NCI-H748 treated with DMSO at 0.1 percent for 48 hours (cell line): ENCODE results near the gene SCGB1C1.

Experiments used
- DNase-seq: peaks from one replicate; lab custom pipeline; 2025; lab: John Stamatoyannopoulos, UW

Gene SCGB1C1

DNA sequence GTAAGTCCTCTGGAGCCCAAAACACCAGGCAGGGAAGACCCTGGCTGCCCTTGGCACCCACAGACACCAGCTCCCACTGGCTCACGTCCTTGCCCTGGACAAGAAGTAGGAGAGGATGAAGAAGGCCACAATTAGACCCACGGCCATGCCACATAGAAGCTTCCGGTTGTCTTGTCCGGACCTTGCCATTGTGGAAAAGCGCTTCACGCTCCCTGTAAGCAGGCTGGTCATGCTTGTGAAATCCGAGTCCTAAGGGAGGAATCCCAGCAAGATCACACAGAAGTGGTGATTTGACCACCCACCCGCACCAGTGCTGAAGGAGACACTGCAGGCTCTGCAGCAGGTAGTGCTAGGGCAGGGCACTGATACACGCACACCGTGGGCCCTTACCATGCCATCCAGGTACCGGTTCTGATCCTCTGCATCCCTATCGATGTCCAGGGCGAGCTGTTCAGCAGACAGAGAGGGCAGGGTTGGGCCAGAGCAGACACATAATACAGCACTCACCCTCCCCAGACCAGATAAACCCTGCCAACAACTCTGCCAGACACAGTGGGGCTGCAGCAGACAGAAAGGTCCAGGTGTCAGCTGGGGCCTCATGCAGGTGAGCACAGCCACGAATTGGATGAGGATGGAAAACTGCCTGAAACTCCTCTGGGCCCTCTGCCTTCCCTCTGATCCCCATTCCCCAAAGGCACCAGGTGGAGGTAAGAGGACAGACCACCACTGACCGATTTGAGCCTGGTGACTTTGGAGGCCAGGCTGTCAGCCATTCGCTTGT is 12.5 kb downstream of the SCGB1C1 start:
- no peak for DNase-seq

DNA sequence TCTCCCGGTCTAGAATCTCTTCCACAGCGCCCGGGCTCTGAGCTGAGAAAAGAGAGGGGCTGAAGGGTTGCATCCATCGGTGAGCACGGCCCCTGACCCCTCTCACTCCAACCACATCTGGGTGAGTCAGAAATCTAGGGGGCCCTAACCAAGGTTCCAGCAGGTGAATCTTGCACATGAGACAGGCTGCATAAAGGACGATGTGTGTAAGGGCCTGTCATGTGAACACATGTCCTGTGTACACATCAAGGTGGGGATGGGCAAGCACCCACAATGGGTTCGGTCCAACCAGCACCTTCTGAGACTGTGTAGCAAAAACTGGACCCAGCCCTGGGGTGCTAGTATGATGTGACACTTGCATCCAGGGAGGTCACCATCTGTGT is 13.1 kb downstream of the SCGB1C1 start:
- DNase-seq = no peak

DNA sequence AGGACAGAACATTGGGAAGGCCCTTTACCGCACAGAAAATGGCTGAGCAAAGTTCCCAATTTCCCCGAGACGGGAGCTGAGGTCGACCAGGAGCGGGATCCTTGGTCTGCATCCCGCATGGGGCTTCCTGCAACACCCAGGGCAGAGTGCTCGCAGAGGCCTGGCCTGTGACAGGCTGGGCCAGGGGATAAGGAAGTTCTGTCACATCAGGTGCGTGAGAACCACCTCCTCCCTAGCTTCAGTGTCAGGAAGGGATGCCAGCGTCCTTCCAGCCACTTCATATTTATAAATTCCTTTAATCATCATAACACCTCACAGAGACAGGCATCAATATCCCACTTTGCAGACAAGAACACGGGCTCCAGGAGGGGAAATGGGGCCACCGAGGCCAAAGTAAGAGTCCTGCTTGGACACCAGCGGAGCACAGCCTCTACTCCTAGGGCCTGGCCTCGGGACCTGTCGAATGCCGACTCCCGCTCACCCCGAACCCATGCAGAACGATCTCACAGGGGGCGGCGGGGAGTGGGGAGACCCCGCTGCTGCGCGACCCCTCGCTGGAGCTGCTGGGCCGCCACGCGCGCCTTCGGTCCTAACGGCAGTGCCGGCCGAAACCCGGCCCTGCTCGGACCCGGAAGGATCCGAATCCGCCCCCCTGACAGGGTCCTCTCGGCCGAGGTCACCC is 13.8 kb downstream of the SCGB1C1 start:
- DNase-seq = no peak

GRCh38 chr11:207208-207862 is 14.5 kb downstream of the SCGB1C1 start, which contains the start of the genes BET1L and RIC8A:
Gene BET1L (minus strand): TSS chr11:207399. CDS start chr11:207321, 78 bp downstream.
Gene RIC8A (plus strand): TSS chr11:207708. CDS start chr11:208855, 1,147 bp downstream.
- peak; percentile 94 for DNase-seq

DNA sequence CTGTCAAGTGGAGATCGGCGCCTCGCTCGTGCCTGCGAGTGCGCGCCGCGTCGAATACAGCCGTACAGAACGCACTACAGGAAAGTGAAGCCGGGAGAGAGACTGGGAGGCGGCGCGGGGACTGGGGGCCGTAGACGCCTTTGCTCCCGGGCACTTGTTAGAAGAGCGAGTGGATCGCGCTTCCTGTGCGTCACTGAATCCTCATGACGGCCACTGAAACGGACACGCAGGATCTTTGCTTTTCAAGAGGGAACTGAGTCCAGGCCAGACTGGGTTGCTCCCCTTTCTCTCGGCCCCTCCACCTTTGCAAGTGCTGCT is 14.9 kb downstream of the SCGB1C1 start:
- no peak for DNase-seq

DNA sequence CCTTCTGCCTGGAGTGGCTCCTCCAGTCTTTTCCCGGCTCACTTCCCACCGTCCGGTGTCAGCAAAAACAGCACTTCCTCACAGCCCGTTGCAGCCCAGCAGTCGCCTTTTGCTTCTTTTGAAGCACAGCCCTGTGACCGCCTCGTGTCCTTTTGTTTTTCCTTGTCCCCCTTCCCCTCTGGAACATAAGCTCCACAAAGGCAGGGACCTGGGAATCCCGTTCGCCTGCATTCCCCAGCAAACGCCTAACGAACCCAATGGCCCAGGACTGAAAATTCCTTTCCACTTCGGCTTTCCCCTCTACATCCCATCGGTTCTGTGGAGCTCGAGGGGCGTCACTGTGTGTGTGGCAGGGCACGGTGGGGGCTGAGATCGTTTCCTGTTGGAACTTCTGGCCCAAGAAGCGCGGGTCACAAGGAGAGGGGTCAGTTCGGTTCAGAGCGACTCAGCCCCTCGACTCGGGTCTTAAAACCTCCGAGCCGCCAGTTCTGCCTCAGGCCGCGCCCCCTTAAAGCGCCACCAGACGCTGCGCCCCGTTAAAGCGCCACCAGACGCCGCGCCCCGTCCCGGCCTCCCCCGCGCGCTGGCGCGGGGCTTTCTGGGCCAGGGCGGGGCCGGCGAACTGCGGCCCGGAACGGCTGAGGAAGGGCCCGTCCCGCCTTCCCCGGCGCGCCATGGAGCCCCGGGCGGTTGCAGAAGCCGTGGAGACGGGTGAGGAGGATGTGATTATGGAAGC is 15.5 kb downstream of the SCGB1C1 start:
- DNase-seq = peak; percentile 31

DNA sequence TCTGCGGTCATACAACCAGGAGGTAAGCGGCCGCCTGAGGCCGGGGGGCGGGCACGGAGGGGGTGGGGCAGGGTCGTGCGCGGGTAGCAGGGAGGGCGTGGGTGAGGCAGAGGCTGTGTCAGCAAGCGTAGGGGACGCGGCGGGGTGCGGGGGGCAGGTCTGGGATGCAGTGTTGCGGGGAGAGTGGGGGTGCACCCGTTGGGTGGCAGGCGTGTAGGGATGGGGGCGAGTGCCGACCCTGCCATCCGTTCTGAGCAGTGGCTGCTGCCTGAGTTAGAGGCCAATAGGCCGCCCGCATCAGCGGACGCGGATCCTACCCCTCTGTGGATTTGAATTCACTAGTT is 16.0 kb downstream of the SCGB1C1 start:
- no peak for DNase-seq

DNA sequence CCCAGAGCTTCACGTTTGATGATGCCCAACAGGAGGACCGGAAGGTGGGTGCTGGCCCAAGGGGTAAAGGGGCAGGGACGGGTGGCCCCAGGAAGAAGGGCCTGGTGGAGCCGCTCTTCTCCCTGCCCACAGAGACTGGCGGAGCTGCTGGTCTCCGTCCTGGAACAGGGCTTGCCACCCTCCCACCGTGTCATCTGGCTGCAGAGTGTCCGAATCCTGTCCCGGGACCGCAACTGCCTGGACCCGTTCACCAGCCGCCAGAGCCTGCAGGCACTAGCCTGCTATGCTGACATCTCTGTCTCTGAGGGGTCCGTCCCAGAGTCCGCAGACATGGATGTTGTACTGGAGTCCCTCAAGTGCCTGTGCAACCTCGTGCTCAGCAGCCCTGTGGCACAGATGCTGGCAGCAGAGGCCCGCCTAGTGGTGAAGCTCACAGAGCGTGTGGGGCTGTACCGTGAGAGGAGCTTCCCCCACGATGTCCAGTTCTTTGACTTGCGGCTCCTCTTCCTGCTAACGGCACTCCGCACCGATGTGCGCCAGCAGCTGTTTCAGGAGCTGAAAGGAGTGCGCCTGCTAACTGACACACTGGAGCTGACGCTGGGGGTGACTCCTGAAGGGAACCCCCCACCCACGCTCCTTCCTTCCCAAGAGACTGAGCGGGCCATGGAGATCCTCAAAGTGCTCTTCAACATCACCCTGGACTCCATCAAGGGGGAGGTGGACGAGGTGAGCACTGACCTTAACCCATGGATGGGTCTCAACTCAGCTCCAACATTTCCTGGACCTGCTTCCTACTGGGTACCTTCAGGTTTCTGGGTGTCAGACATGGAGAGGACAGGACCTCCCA is 16.6 kb downstream of the SCGB1C1 start:
- DNase-seq = no peak

DNA sequence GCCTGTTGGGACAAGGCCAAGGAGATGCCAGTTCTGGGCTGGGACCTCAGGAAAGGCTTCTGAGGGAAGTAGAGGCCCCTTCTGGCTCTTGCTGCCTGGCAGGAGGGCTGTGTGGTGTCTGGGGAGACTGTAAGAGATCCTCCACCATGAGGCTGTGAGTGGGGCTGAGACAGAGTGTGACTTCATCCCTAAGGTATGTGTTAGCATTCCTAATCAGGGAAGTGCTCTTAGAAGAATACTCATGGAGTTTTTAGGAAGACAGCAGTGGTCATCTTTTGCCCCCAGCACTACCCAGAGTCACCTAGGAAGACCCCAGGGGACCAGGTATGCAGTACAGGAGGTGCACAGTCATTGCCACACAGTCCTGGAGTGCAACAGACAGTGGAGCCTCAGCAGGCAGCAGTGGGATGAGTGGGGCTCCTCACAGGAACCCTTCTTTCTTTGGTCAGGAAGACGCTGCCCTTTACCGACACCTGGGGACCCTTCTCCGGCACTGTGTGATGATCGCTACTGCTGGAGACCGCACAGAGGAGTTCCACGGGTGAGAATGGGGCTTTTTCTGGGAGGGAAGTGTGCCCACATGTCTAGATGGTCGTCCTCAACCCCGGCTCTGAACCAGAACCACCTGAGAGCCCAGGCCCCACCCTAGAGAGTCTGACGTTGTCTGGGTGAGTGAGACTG is 17.4 kb downstream of the SCGB1C1 start:
- no peak for DNase-seq

- DNase-seq = no peak
Observed at GRCh38 chr11:210803-211180, 17.9 kb downstream of the SCGB1C1 start.

GRCh38 chr11:211295-211694 is 18.4 kb downstream of the SCGB1C1 start:
- no peak for DNase-seq

GRCh38 chr11:211741-212140 is 18.9 kb downstream of the SCGB1C1 start:
- DNase-seq = no peak

- no peak for DNase-seq
Observed at GRCh38 chr11:212150-213100, 19.5 kb downstream of the SCGB1C1 start.

- DNase-seq = no peak
Observed at GRCh38 chr11:213111-213510, 20.2 kb downstream of the SCGB1C1 start.

DNA sequence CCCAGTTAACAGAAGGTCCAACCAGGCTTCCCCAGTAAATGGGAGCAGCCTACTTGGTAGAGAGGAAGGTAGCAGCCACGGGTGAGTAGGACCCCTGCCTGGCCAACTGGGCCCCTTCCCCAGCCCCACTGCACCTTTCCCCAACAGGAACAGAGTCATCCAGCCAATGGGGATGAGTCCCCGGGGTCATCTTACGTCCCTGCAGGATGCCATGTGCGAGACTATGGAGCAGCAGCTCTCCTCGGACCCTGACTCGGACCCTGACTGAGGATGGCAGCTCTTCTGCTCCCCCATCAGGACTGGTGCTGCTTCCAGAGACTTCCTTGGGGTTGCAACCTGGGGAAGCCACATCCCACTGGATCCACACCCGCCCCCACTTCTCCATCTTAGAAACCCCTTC is 21.2 kb downstream of the SCGB1C1 start:
- DNase-seq = no peak

GRCh38 chr11:215581-216037 is 22.7 kb downstream of the SCGB1C1 start:
- no peak for DNase-seq

DNA sequence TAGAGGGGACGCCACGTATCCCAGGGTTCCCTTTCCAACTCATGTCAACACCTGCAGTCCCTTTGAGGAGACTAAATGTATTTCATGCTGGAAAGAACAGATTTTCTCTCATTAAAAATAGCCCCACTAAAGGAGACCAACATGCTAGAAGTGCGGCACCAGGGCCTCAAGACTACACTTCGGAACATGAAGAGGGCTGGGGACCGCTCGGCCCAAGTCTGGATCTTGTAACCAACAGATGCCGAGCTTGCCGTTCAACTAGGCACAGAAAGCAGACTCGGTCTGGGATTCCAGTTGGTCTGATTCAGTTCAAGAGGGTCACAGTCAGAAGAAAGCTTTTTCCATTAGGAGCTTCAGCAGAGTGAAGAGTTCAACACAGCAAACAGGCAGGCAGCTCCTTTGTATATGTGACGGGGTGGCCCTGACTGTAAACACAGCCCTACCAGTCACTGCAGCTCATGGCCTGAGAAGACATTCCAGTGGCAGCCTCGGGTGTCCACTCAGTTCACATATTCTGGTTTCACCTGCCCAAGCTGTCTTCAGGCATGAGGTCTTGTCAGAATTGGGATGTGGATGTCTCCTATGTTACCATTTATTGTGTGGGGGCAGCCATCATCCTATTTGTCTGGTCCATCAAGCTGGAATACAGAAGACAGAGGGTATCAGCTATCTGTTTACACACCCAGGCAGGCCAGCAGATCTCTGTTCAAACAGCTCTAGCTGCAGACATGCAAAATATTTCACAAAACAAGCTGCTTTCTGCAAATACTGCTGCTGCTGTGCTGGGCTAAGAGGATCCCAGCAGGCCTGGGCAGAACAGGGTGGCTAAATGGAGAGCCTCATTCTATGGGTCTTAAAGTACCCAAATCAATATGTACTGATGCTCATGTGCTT is 23.4 kb downstream of the SCGB1C1 start:
- no peak for DNase-seq

- no peak for DNase-seq
Observed at GRCh38 chr11:217704-218103, 24.8 kb downstream of the SCGB1C1 start.
